ENCODE results near the gene BECN2.
"Not testable (repeated sequence)": the region's sequence is repeated elsewhere in the genome, so short reads cannot be mapped to it uniquely, and the experiment has no call there.

The BECN2 gene

DNA sequence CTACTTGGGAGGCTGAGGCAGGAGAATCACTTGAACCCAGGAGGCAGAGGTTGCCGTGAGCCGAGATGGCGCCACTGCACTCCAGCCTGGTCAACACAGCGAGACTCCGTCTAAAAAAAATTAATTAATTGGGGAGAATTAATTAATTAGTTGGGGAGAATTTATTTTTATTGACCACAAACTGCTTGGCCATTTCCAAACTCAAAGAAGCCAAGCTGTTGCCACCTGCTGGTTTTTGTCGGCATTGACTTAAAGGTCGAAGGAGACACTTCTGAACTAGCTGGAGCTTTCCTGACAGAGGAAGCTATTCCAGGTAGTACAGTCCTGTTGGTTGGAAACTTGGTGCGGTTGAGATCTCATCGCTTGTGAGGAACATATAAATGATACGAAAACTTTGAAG lies 28.2 kb downstream of the BECN2 start:
- peak; percentile 29 for DNase-seq

DNA sequence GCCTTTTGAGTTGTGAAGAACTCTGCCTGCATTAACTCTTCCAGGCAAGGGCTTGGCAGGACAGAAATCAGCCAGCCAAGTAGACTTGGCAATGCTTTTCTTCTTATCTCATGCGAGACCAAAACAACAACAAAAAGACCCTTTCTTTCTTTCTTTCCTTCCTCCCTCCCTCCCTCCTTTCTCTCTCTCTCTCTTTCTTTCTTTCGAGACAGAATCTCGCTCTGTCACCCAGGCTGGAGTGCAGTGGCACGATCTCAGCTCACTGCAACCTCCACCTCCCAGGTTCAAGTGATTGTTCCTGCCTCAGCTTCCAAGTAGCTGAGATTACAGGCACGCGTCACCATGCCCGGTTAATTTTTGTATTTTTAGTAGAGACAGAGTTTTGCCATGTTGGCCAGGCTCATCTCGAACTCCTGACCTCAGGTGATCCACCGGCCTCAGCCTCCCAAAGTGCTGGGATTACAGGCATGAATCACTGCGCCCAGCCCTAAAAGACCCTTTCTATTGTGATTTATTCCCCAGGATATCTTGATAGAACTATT lies 30.9 kb downstream of the BECN2 start:
- DNase-seq: not testable (repeated sequence)

DNA sequence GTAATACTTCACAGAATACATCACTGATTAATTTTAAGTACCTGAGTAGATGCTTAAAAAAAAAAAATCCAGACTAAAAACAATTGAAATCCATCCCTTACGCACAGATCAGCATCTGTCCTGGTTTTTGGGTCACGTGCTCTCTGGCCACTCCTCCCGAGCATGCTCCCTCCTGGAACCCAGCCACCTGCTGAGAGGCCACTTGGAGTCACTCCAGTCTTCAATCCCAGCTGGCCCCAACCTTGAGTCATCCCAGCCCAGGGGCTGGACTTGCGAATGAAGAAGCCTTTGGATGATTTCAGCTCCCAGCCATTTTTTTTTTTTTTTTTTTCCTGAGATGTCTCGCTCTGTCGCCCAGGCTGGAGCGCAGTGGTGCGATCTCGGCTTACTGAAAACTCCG lies 32.5 kb downstream of the BECN2 start:
- DNase-seq: no peak

DNA sequence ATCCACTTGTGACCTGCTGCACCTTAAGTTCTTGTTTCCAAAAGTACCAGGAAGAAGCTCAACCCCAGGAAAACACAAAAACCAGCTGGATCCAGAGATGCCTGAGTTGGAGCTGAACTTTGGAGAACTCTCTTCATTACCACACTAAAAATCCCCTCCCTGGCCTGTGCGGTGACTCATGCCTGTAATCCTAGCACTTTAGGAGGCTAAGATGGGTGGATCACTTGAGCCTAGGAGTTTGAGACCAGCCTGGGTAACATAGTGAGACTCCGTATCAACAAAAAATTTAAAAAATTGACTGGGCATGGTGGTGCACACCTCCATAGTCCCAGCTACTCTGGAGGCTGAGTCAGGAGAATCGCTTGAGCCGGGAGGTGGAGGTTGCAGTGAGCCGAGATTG lies 35.2 kb downstream of the BECN2 start:
- no peak for DNase-seq

DNA sequence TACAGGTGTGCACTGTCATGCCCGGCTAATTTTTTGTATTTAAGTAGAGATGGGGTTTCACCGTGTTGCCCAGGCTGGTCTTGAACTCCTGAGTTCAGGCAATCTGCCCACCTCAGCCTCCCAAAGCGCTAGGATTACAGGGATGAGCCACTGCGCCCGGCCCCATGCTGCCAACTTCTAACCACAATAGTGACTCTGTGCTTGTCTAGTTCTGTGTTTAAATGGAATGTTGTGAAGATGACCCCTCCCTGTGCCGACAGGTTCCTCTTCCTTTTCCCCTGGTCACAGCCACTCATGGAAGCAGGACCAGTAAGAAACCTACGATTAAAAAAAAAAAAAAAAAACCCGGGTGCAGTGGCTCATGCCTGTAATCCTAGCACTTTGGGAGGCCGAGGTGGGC lies 36.6 kb downstream of the BECN2 start:
- DNase-seq: no peak

DNA sequence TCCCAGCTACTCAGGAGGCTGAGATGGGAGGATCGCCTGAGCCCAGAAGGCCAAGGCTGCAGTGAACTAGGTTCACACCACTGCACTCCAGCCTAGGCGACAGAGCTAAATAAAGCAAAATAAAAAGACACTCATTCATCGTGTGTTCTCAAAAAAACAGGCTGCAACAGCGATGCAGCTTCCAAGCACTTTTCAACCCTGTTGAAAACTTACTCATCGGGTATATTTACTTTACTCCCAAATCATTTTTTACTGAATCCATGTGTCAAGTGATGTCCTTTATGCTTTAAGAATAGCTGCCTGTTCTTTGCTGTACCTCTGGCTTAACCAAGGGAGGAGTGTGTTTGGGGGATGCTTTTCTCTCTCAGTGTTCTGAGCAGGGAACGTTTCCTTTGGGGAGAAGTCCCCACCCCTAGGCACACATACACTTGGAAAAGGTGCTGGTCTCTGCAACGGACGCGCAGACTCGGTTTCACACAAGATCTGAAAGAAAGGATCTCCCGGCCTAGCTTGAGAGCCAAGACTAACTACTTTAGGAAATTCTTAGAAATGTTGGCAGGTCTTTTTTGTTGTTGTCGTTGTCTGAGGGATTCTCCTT lies 39.9 kb downstream of the BECN2 start:
- no peak for DNase-seq

DNA sequence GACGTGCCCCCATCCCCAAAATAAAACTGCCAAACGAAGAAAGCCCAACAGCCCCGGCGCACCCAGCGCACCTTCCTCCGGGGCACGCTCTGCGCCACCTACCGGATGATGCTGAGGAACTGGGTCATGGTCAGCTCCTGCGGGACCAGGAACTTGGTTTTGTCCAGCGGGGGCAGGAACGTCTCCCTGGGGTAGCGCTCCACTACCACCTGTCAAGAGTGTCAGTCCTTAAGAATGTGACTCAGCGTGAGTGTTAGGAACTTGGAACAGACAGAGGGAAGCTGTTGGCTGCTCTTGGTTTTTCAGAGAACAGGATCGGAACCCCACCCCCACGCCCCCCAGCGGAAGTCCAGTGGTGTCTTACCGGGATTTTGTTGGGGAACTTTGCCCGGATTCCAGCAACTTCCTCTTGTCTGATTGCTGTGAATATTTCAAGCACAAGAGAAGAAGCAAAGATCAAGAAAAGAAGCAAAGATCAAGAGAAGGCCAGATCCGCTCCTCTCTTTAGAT lies 40.9 kb downstream of the BECN2 start:
- no peak for DNase-seq

DNA sequence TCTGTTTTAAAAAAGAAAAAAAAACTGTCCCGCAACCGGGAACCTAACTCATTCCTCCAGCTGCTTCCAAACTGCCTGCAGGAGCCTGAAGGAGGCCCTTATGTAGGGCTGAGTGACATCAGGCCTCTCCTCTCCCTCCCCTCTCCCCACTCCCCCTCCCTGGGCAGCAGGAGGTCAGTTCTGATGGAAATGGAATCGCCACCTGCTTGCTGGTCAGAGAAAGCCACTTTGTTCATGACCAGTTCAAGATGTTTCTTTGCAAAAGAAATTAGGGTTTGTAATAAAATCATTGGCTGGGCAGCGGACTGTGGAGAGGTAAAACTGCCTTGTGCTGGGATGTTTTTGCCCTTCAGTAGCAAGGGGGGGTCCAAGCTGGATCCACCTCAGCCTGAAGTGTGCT lies 41.5 kb downstream of the BECN2 start, which contains the start of gene MAP1LC3C:
Gene MAP1LC3C, minus strand, starts transcription at position 73 of the 400 bp plus-strand sequence. CDS start 90 bp downstream, outside the sequence.
- DNase-seq: no peak

DNA sequence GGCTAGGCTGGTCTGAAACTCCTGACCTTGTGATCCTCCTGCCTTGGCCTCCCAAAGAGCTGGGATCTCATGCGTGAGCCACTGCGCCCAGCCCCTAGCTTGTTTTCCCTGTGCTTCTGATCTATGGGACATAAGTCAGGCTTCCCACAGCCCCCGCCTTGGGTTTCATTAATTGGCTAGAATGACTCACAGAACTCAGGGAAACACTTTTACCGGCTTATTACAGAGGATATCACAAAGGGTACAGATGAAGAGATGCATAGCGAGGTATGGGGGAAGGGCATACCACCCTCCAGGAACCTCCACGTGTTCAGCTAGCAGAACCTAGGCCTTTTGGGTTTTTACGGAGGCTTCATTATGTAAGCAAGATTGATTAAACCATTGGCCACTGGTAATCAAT lies 42.9 kb downstream of the BECN2 start:
- no peak for DNase-seq

DNA sequence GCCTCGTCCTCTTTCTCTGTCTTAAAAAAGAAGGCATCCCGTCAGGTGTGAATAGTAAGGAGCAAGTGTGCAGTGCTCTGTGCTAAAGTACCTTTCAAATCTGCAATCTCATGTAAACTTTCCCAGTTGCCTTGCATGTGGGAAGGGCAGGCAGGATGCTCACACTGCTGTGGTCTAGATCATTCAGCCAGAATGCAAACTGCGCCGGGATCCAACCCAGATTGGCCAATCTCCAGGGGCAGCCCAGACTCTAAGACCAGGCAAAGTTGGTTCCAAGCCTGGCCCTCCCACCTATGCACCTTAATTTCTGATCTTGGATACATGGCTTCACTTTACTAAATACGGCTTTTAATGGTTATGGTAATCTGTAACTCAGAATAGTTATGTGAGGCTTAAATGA lies 44.5 kb downstream of the BECN2 start:
- DNase-seq: no peak

DNA sequence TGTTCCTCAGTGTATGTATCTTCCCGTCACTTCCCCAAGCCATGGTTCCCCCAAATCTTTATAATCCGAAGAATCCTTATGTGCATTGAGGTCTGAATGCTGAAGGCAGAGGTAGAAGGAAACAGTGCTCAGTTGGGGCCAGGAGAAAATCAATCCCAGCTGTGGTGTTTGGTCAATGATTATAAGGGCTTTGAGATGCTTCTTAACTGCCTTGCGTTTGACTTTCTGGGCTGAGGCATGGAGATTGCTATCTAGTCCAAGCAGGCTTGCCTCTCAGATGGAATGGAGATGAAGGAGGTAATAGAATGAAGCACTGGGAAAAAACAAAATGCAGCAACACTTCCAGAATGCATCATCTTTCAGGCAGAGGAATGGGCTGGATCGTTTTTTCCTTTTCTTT lies 44.9 kb downstream of the BECN2 start:
- DNase-seq: no peak

DNA sequence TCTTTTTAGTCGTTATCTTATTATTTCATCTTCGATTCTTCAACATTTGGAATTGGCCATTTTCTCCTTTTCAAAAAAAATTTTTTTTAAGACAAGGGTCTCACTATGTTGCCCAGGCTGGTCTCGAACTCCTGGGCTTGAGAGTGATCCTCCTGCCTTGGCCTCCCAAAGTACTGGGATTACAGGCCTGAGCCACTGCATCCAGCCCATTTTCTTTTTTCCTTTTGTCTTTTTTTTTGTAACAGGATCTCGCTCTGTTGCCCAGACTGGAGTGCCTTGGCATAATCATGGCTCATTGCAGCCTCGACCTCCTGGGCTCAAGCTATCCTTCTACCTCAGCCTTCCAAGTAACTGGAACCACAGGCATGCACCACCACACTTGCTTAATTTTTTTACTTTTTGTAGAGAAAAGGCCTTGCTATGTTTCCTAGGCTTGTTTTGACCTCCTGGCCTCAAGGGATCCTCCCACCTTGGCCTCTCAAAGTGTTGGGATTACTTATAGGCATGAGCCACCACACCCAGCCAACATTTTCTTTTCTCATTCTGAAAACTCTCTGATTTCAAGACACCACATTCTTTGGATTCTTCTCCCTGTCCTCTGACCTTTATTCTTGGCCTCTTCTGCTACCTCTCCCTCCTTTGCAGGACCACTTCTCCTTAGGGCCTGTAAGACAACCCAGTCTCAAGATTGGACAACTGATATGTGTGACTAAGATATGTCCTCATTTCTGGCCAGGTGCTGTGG lies 47.4 kb downstream of the BECN2 start:
- DNase-seq: no peak

DNA sequence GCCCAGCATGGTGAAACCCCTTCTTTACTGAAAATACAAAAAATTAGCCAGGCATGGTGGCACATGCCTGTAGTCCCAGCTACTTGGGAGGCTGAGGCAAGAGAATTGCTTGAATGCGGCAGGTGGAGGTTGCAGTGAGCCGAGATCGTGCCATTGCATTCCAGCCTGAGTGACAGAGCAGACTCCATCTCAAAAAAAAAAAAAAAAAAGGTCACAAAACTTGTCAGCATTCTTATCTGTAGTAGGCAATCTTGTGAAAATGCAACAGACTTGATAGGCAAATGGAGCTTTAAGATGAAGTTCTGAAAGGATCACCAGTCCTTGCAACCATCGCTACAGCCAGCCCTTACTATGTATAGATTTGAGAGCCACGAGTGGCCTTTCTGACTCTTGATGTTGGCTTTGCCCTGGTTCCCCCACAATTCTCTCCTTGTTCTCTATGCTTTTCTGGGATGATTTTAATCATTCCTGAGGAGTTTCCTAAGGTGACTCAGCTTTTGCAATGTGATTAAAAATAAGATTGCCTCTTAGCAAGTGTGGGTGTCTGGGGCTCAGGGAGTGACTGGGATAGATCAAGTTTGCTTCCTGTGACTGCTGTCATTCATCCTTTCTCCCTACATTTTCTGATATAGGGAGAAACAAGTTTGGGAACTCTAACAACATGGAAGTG lies 48.4 kb downstream of the BECN2 start:
- DNase-seq: no peak

DNA sequence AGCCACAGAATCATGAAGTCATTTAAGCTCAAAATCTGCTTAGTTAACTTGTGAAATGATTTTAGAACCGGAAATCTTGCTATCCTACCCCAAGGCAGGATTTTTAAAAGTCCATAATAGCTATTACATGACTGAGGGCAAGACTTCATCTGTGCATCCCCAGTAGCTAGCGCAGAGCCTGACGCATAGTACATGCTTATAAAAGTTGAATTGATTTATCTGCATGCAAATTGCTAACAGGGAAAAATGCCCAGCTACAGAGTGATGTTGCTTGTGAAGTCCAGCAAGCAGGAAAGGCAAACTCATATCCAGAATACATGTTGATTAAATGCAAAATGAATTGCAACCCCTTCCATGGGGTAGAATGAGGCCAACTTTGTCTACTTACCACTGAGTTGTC lies 49.4 kb downstream of the BECN2 start:
- no peak for DNase-seq

Data from NCI-H1694 treated with DMSO at 0.1 percent for 48 hours (cell line).